ENCODE data around the gene POTED. TPM values are rescaled to one million over a fixed set of nuclear protein-coding genes. Genes with fewer than 3 reads are reported as not detected.
"Not testable (repeated sequence)": the region's sequence is repeated elsewhere in the genome, so short reads cannot be mapped to it uniquely, and the experiment has no call there.

Gene POTED
- not detected for polyA plus RNA-seq (2013)

DNA sequence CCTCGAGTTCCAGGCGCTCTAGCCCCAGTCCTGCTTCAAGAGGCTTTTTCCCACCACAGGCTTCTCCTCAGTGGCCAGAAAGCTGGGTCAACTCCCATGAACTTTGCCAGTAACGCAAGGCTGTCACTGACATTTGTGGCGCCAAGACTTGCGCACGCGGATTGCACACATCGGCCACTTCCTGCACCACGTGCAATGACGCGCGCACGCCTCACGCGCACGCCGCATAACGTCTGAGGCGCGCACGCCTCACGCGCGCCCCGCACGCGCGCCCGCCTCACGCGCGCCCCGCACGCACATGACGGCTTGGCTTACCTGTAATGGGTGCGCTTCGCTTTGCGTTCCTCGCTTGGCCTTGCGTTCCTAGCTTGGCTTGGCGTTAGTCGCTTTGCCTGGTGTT is at the start of gene POTED:
Gene POTED, plus strand, starts transcription at position 301 of the 400 bp plus-strand sequence. CDS start 452 bp downstream, outside the sequence.
- H3K27ac ChIP-seq (ENCODE audit: insufficient read depth in 1 of 2, low read depth in 1 of 2, low read length in 2 of 2, poor library complexity in 1 of 2, severe bottlenecking in 2 of 2); H3K9me3 ChIP-seq (ENCODE audit: control extremely low read depth in 1 of 5, control insufficient read depth in 4 of 5, insufficient read depth in 2 of 5, low read depth in 1 of 5, low read length in 4 of 5); H3K4me1 ChIP-seq (ENCODE audit: control extremely low read depth in 1 of 4, control insufficient read depth in 4 of 4, insufficient read depth in 4 of 4, low read length in 3 of 4); POLR2A ChIA-PET; CTCF ChIA-PET; DNase-seq; H3K27me3 ChIP-seq (replicated peaks in 2 of 5; ENCODE audit: control insufficient read depth in 4 of 5, insufficient read depth in 5 of 5, low read length in 4 of 5); H3K36me3 ChIP-seq (ENCODE audit: control insufficient read depth in 4 of 4, insufficient read depth in 4 of 4, low read length in 3 of 4); H3K4me3 ChIP-seq (ENCODE audit: control insufficient read depth in 1 of 7, extremely low read depth in 1 of 7, insufficient read depth in 4 of 7, low read depth in 2 of 7, low read length in 6 of 7): not testable (repeated sequence)
- 80% methylated on average over 17 of the region's 42 CpGs for WGBS (ENCODE audit: insufficient coverage)

DNA sequence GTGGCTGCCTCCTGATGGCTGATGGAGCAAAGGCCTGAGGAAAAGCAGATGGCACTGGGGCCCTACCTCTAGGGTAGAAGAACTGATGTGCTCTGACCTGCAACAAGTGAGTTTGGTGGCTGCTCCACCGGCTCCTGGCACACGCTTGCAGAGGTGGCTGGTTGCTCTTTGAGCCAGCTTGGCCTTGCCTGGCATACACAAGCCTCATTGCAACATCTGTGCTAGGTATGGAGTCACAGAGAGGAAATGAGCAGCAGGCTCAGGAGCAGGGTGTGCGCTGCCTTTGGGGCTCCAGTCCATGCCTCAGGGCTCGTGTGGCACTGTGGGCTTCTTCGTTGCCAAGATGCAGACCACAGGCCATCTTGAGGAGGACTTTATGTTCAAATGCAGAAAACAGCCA is 40.5 kb downstream of the POTED start:
- H3K27ac ChIP-seq (ENCODE audit: insufficient read depth in 1 of 2, low read depth in 1 of 2, low read length in 2 of 2, poor library complexity in 1 of 2, severe bottlenecking in 2 of 2); DNase-seq; H3K9me3 ChIP-seq (ENCODE audit: control extremely low read depth in 1 of 5, control insufficient read depth in 4 of 5, insufficient read depth in 2 of 5, low read depth in 1 of 5, low read length in 4 of 5); H3K4me3 ChIP-seq (ENCODE audit: control insufficient read depth in 1 of 7, extremely low read depth in 1 of 7, insufficient read depth in 4 of 7, low read depth in 2 of 7, low read length in 6 of 7); H3K36me3 ChIP-seq (ENCODE audit: control insufficient read depth in 4 of 4, insufficient read depth in 4 of 4, low read length in 3 of 4); POLR2A ChIA-PET; H3K27me3 ChIP-seq (replicated peaks in 2 of 5; ENCODE audit: control insufficient read depth in 4 of 5, insufficient read depth in 5 of 5, low read length in 4 of 5); CTCF ChIA-PET; H3K4me1 ChIP-seq (ENCODE audit: control extremely low read depth in 1 of 4, control insufficient read depth in 4 of 4, insufficient read depth in 4 of 4, low read length in 3 of 4): not testable (repeated sequence)
- no CpG with 5 or more reads among the region's 5 CpGs for WGBS (ENCODE audit: insufficient coverage)

DNA sequence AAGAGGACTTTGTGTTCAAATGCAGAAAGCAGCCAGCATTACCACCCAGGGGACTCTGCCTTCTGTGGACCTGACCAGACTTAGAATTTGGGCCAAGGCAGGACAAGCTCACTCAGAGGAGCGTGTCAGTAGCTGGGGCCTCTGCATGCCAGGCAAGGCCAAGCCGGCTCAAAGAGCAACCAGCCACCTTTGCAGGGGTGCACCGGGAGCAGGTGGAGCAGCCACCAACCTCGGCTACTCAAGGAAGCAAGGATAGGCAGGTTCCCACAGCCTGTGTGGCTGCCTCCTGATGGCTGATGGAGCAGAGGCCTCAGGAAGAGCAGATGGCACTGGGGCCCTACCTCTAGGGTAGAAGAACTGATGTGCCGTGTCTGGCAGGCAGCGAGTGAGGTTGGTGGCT is 42.2 kb downstream of the POTED start:
- H3K9me3 ChIP-seq (ENCODE audit: control extremely low read depth in 1 of 5, control insufficient read depth in 4 of 5, insufficient read depth in 2 of 5, low read depth in 1 of 5, low read length in 4 of 5); H3K27me3 ChIP-seq (replicated peaks in 2 of 5; ENCODE audit: control insufficient read depth in 4 of 5, insufficient read depth in 5 of 5, low read length in 4 of 5); DNase-seq; H3K36me3 ChIP-seq (ENCODE audit: control insufficient read depth in 4 of 4, insufficient read depth in 4 of 4, low read length in 3 of 4); H3K27ac ChIP-seq (ENCODE audit: insufficient read depth in 1 of 2, low read depth in 1 of 2, low read length in 2 of 2, poor library complexity in 1 of 2, severe bottlenecking in 2 of 2); H3K4me1 ChIP-seq (ENCODE audit: control extremely low read depth in 1 of 4, control insufficient read depth in 4 of 4, insufficient read depth in 4 of 4, low read length in 3 of 4); CTCF ChIA-PET; H3K4me3 ChIP-seq (ENCODE audit: control insufficient read depth in 1 of 7, extremely low read depth in 1 of 7, insufficient read depth in 4 of 7, low read depth in 2 of 7, low read length in 6 of 7); POLR2A ChIA-PET: not testable (repeated sequence)
- 81% methylated on average over 2 of the region's 6 CpGs for WGBS (ENCODE audit: insufficient coverage)
